Thyroid gland (tissue), 4 donors: ENCODE measurements around the gene FXR2. TPM values are rescaled to one million over a fixed set of nuclear protein-coding genes. Genes with fewer than 3 reads are reported as not detected.
"Not testable (repeated sequence)": the region's sequence is repeated elsewhere in the genome, so short reads cannot be mapped to it uniquely, and the experiment has no call there.

Experiments used
- DNase-seq, 2 donors: peaks; one replicate each; pipeline ENCODE4 v3.0.0-alpha.2; 2019
- H3K27ac ChIP-seq, 3 donors: fragments of 200-600 bp; sonication (generic); 1 replicate in 2 of 3; 2 replicates in 1 of 3; pipeline ENCODE4 v1.5.1; 2016 to 2019; ENCODE audit warnings: mild to moderate bottlenecking in 1 of 3, moderate library complexity in 1 of 3
- H3K27me3 ChIP-seq: fragments of 200-600 bp; sonication (generic); one replicate; pipeline ENCODE4 v1.5.1; 2019
- H3K36me3 ChIP-seq, 2 donors: fragments of 200-600 bp; sonication (generic); one replicate each; pipeline ENCODE4 v1.5.1; 2016 to 2019
- H3K4me1 ChIP-seq, 2 donors: fragments of 200-600 bp; sonication (generic); one replicate each; pipeline ENCODE4 v1.5.1; 2017 to 2019
- H3K4me3 ChIP-seq, 3 donors: fragments of 200-600 bp; sonication (generic); replicated peaks in 1 of 3; 1 replicate in 2 of 3; 2 replicates in 1 of 3; pipeline ENCODE4 v1.5.1; 2016; ENCODE audit warnings: mild to moderate bottlenecking in 1 of 3
- H3K9me3 ChIP-seq: fragments of 200-600 bp; sonication (generic); one replicate; pipeline ENCODE4 v1.5.1; 2017
- POLR2A ChIP-seq, 2 donors: fragments of 450-650 bp; IDR thresholded peaks; one replicate each; pipeline ENCODE4 v1.6.1; 2017; ENCODE audit warnings: antibody characterized with exemption in 2 of 2, mild to moderate bottlenecking in 2 of 2, moderate library complexity in 1 of 2
- WGBS, 2 donors: methylation state at CpG; one replicate each; pipeline ENCODE4 v1.1.5; 2017; 5-methylcytosine and 5-hydroxymethylcytosine counted together
- intact Hi-C: fragments of 100-400 bp; cut with DNase I; formaldehyde crosslinking; loops from one replicate; pipeline ENCODE4 v1.15.1; 2023
- total RNA-seq, 4 donors: library from RNA; depleted of rRNA; stranded (reverse); fragments of >200 nt; gene quantifications; one replicate each; pipeline ENCODE4 v1.2.3, GENCODE V29; 2016
- TF ChIP-seq, protein P1 (sequence below), 6 experiments: fragments of 200-600 bp in 3 of 6; fragments of 450-650 bp in 3 of 6; sonication (generic) in 3 of 6; IDR thresholded peaks; one replicate each; pipeline ENCODE4 v1.5.1; 2016 to 2019; ENCODE audit warnings: antibody characterized with exemption in 6 of 6, mild to moderate bottlenecking in 2 of 6, inconsistent platforms in 1 of 6, moderate library complexity in 1 of 6

FXR2 gene
- total RNA-seq, 4 donors from 2014 or later = 27.6 to 37.5 (median 28.6) TPM

DNA sequence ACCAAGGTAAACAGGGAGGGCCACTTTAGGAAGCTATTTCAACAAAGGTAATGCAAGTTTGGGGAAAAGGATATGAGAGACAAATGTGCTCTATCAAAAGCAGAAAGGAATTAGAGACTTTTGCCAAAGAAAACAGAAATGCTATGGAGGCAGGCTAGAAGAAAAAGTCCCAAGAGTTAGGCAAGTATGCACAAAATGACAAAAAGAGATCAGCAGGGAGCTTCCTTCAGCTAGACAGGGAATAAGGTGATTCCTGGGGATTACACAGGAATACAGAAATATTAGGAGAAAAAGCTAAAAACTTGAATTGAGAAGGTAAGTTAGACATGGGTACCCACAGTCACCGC lies 2.4 kb downstream of the FXR2 start:
- TF ChIP-seq, protein P1, sequence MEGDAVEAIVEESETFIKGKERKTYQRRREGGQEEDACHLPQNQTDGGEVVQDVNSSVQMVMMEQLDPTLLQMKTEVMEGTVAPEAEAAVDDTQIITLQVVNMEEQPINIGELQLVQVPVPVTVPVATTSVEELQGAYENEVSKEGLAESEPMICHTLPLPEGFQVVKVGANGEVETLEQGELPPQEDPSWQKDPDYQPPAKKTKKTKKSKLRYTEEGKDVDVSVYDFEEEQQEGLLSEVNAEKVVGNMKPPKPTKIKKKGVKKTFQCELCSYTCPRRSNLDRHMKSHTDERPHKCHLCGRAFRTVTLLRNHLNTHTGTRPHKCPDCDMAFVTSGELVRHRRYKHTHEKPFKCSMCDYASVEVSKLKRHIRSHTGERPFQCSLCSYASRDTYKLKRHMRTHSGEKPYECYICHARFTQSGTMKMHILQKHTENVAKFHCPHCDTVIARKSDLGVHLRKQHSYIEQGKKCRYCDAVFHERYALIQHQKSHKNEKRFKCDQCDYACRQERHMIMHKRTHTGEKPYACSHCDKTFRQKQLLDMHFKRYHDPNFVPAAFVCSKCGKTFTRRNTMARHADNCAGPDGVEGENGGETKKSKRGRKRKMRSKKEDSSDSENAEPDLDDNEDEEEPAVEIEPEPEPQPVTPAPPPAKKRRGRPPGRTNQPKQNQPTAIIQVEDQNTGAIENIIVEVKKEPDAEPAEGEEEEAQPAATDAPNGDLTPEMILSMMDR (IDR thresholded peaks at IDR 0.05) = no peak
- no peak for TF ChIP-seq POLR2A (IDR thresholded peaks at IDR 0.05)
- Histone ChIP-seq H3K36me3 (no peaks in the 10 kb centered on the region), H3K9me3 (no peaks in the 10 kb centered on the region), H3K27me3 (no peaks in the 10 kb centered on the region), H3K27ac (no peak overlapping the region), H3K4me3 (no peak overlapping the region), H3K4me1 (peaks cover 26 to 30% of the 10 kb centered on the region in 2 donors)
- intact Hi-C loops = no loop called here
- 96% methylated on average over 1 of the region's 1 CpG for WGBS, 2 donors
- DNase-seq = no peak

DNA sequence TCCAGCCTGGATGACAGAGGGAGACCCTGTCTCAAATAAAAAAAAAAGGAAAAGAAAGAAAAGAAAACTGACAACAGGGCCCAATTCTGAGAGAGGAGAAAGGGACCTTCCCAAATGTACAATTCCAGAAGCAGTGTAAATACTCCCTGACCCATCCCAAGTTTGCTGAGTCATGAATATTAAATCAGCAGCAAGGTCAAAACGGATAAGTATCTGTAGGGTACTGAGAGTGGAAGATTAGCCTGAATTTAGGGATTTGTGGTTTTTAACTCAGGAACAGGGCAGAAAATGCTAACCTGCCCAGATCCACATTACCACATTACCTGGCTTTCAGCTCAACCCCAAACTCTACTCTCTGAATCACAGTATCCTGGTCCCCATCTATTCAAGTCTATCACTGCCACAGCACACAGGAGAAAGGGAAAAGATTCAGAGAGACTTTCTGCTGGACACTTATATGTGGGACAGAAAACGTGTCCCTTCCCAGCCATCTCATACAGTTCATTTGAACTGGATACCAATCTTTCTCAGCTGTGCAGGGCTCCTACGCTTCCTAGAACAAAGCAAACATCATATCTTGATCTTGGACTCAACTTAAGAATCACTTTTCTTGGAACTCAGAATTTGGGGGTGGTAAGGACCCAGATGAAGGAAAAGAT lies 2.9 kb downstream of the FXR2 start:
- 69 to 88% methylated on average over 3 of the region's 3 CpGs for WGBS, 2 donors
- H3K27ac ChIP-seq = no peak overlapping the region
- peaks cover 26 to 30% of the 10 kb centered on the region in 2 donors for H3K4me1 ChIP-seq
- no peaks in the 10 kb centered on the region for H3K27me3 ChIP-seq
- H3K4me3 ChIP-seq = no peak overlapping the region
- H3K36me3 ChIP-seq = no peaks in the 10 kb centered on the region
- no peaks in the 10 kb centered on the region for H3K9me3 ChIP-seq
- TF ChIP-seq, protein P1 (IDR thresholded peaks at IDR 0.05) = no peak
- no peak for TF ChIP-seq POLR2A (IDR thresholded peaks at IDR 0.05)
- DNase-seq = no peak
- intact Hi-C loops = no loop called here

- TF ChIP-seq POLR2A (IDR thresholded peaks at IDR 0.05) = no peak
- TF ChIP-seq, protein P1 (IDR thresholded peaks at IDR 0.05) = no peak
- WGBS, 2 donors = 94 to 98% methylated on average over 2 of the region's 2 CpGs
- Histone ChIP-seq H3K9me3 (no peaks in the 10 kb centered on the region), H3K4me1 (peaks cover 26 to 29% of the 10 kb centered on the region in 2 donors), H3K4me3 (no peak overlapping the region), H3K36me3 (no peaks in the 10 kb centered on the region), H3K27me3 (no peaks in the 10 kb centered on the region), H3K27ac (no peak overlapping the region)
- intact Hi-C loops = no loop called here
- DNase-seq = no peak
Measured at GRCh38 chr17:7610641-7611040, 4.1 kb downstream of the FXR2 start.

GRCh38 chr17:7606280-7606679 lies 8.4 kb downstream of the FXR2 start:
- DNase-seq = no peak
- Histone ChIP-seq H3K4me1 (peaks cover under 1% of the 10 kb centered on the region in 2 donors), H3K4me3 (no peak overlapping the region), H3K27ac (no peak overlapping the region), H3K27me3 (no peaks in the 10 kb centered on the region), H3K36me3 (peaks cover 29 to 38% of the 10 kb centered on the region in 2 donors), H3K9me3 (no peaks in the 10 kb centered on the region)
- intact Hi-C loops = no loop called here
- WGBS, 2 donors = 95 to 98% methylated on average over 4 of the region's 4 CpGs
- TF ChIP-seq, protein P1 (IDR thresholded peaks at IDR 0.05) = no peak
- TF ChIP-seq POLR2A (IDR thresholded peaks at IDR 0.05) = no peak

GRCh38 chr17:7597561-7597960 lies 17.1 kb downstream of the FXR2 start:
- H3K4me1 ChIP-seq, DNase-seq, H3K4me3 ChIP-seq, H3K27ac ChIP-seq, intact Hi-C loops, H3K9me3 ChIP-seq, H3K27me3 ChIP-seq: not testable (repeated sequence)
- peaks cover 90 to 94% of the 10 kb centered on the region in 2 donors for H3K36me3 ChIP-seq
- 81 to 93% methylated on average over 3 to 4 of the region's 5 CpGs for WGBS, 2 donors
